Measurements from ENCODE around the gene SEH1L.
"Not testable (repeated sequence)": the region's sequence is repeated elsewhere in the genome, so short reads cannot be mapped to it uniquely, and the experiment has no call there.

Gene SEH1L

GRCh38 chr18:12947285-12948049 is at the start of gene SEH1L:
TSS of gene SEH1L (plus strand) at chr18:12948011. CDS start at chr18:12948122, 111 bp downstream.
- Mint-ChIP-seq H3K27me3 (no peaks in the 10 kb centered on the region), H3K27ac (peak within 1 kb of the TSS; percentile 99), H3K36me3 (ENCODE audit: low read depth) (peaks cover 34% of the 10 kb centered on the region), H3K4me3 (peak within 1 kb of the TSS; percentile 98), H3K9me3 (no peaks in the 10 kb centered on the region), H3K4me1 (ENCODE audit: low read depth) (peaks cover 63% of the 10 kb centered on the region)

GRCh38 chr18:12901208-12901607 is 46.6 kb upstream of the SEH1L start:
- H3K36me3 Mint-ChIP-seq (ENCODE audit: low read depth); H3K9me3 Mint-ChIP-seq; H3K27me3 Mint-ChIP-seq; H3K4me3 Mint-ChIP-seq; H3K27ac Mint-ChIP-seq: not testable (repeated sequence)
- H3K4me1 Mint-ChIP-seq (ENCODE audit: low read depth): peaks cover 11% of the 10 kb centered on the region

- Mint-ChIP-seq H3K9me3 (no peaks in the 10 kb centered on the region), H3K4me1 (ENCODE audit: low read depth) (peaks cover 7% of the 10 kb centered on the region), H3K27me3 (no peaks in the 10 kb centered on the region), H3K36me3 (ENCODE audit: low read depth) (no peaks in the 10 kb centered on the region), H3K4me3 (no peak overlapping the region), H3K27ac (peak overlapping the region; percentile 42)
Observed at GRCh38 chr18:12904012-12904516, 43.7 kb upstream of the SEH1L start.

- no peaks in the 10 kb centered on the region for H3K9me3 Mint-ChIP-seq
- H3K36me3 Mint-ChIP-seq (ENCODE audit: low read depth): no peaks in the 10 kb centered on the region
- H3K27ac Mint-ChIP-seq: no peak overlapping the region
- no peaks in the 10 kb centered on the region for H3K27me3 Mint-ChIP-seq
- H3K4me1 Mint-ChIP-seq (ENCODE audit: low read depth): peaks cover 12% of the 10 kb centered on the region
- no peak overlapping the region for H3K4me3 Mint-ChIP-seq
Observed at GRCh38 chr18:12906119-12906518, 41.7 kb upstream of the SEH1L start.

GRCh38 chr18:12906773-12907172 is 41.0 kb upstream of the SEH1L start:
- no peaks in the 10 kb centered on the region for H3K9me3 Mint-ChIP-seq
- no peaks in the 10 kb centered on the region for H3K27me3 Mint-ChIP-seq
- no peak overlapping the region for H3K4me3 Mint-ChIP-seq
- H3K36me3 Mint-ChIP-seq (ENCODE audit: low read depth): no peaks in the 10 kb centered on the region
- peaks cover 15% of the 10 kb centered on the region for H3K4me1 Mint-ChIP-seq (ENCODE audit: low read depth)
- no peak overlapping the region for H3K27ac Mint-ChIP-seq

- Mint-ChIP-seq H3K27ac (no peak overlapping the region), H3K4me3 (no peak overlapping the region), H3K4me1 (ENCODE audit: low read depth) (peaks cover 15% of the 10 kb centered on the region), H3K9me3 (no peaks in the 10 kb centered on the region), H3K36me3 (ENCODE audit: low read depth) (no peaks in the 10 kb centered on the region), H3K27me3 (no peaks in the 10 kb centered on the region)
Observed at GRCh38 chr18:12907258-12907925, 40.4 kb upstream of the SEH1L start.

- Mint-ChIP-seq H3K27me3 (no peaks in the 10 kb centered on the region), H3K4me1 (ENCODE audit: low read depth) (peaks cover 18% of the 10 kb centered on the region), H3K9me3 (peaks cover 12% of the 10 kb centered on the region), H3K36me3 (ENCODE audit: low read depth) (peaks cover 4% of the 10 kb centered on the region), H3K27ac (no peak overlapping the region), H3K4me3 (no peak overlapping the region)
Observed at GRCh38 chr18:12908706-12909105, 39.1 kb upstream of the SEH1L start.

- Mint-ChIP-seq H3K4me3 (peak overlapping the region; percentile 59), H3K4me1 (ENCODE audit: low read depth) (peaks cover 11% of the 10 kb centered on the region), H3K27me3 (no peaks in the 10 kb centered on the region), H3K27ac (no peak overlapping the region), H3K36me3 (ENCODE audit: low read depth) (peaks cover 4% of the 10 kb centered on the region), H3K9me3 (peaks cover 15% of the 10 kb centered on the region)
Observed at GRCh38 chr18:12911025-12911928, 36.5 kb upstream of the SEH1L start.

GRCh38 chr18:12911929-12912703 is 35.7 kb upstream of the SEH1L start:
- Mint-ChIP-seq H3K27ac (no peak overlapping the region), H3K36me3 (ENCODE audit: low read depth) (peaks cover 4% of the 10 kb centered on the region), H3K4me3 (no peak overlapping the region), H3K4me1 (ENCODE audit: low read depth) (peaks cover 11% of the 10 kb centered on the region), H3K27me3 (no peaks in the 10 kb centered on the region), H3K9me3 (peaks cover 15% of the 10 kb centered on the region)

- no peaks in the 10 kb centered on the region for H3K9me3 Mint-ChIP-seq
- no peaks in the 10 kb centered on the region for H3K36me3 Mint-ChIP-seq (ENCODE audit: low read depth)
- peaks cover 4% of the 10 kb centered on the region for H3K27me3 Mint-ChIP-seq
- no peak overlapping the region for H3K27ac Mint-ChIP-seq
- no peak overlapping the region for H3K4me3 Mint-ChIP-seq
- peaks cover 8% of the 10 kb centered on the region for H3K4me1 Mint-ChIP-seq (ENCODE audit: low read depth)
Observed at GRCh38 chr18:12921178-12921577, 26.6 kb upstream of the SEH1L start.

GRCh38 chr18:12922266-12922665 is 25.5 kb upstream of the SEH1L start:
- no peak overlapping the region for H3K27ac Mint-ChIP-seq
- H3K4me3 Mint-ChIP-seq: no peak overlapping the region
- H3K27me3 Mint-ChIP-seq: peaks cover 4% of the 10 kb centered on the region
- no peaks in the 10 kb centered on the region for H3K9me3 Mint-ChIP-seq
- H3K4me1 Mint-ChIP-seq (ENCODE audit: low read depth): peaks cover 8% of the 10 kb centered on the region
- no peaks in the 10 kb centered on the region for H3K36me3 Mint-ChIP-seq (ENCODE audit: low read depth)

GRCh38 chr18:12924616-12925015 is 23.2 kb upstream of the SEH1L start:
- Mint-ChIP-seq H3K27me3 (peaks cover 4% of the 10 kb centered on the region), H3K4me3 (no peak overlapping the region), H3K4me1 (ENCODE audit: low read depth) (peaks cover 8% of the 10 kb centered on the region), H3K27ac (no peak overlapping the region), H3K9me3 (no peaks in the 10 kb centered on the region), H3K36me3 (ENCODE audit: low read depth) (no peaks in the 10 kb centered on the region)

- Mint-ChIP-seq H3K36me3 (ENCODE audit: low read depth) (no peaks in the 10 kb centered on the region), H3K27ac (no peak overlapping the region), H3K27me3 (peaks cover 4% of the 10 kb centered on the region), H3K4me3 (no peak overlapping the region), H3K4me1 (ENCODE audit: low read depth) (no peaks in the 10 kb centered on the region), H3K9me3 (no peaks in the 10 kb centered on the region)
Observed at GRCh38 chr18:12928206-12928605, 19.6 kb upstream of the SEH1L start.

- no peaks in the 10 kb centered on the region for H3K4me1 Mint-ChIP-seq (ENCODE audit: low read depth)
- H3K36me3 Mint-ChIP-seq (ENCODE audit: low read depth): no peaks in the 10 kb centered on the region
- peaks cover 4% of the 10 kb centered on the region for H3K27me3 Mint-ChIP-seq
- H3K9me3 Mint-ChIP-seq: no peaks in the 10 kb centered on the region
- no peak overlapping the region for H3K4me3 Mint-ChIP-seq
- H3K27ac Mint-ChIP-seq: no peak overlapping the region
Observed at GRCh38 chr18:12928641-12929040, 19.2 kb upstream of the SEH1L start.

Data from stimulated activated naive CD8-positive, alpha-beta T cell treated with anti-CD3 and anti-CD28 coated beads, Interleukin-15, Interleukin-2, amounts not matched to agents 100 ng/mL and 50 ng/mL, for 24 hours (primary cell).